Endothelial cell of umbilical vein (primary cell): ENCODE data around the gene OR52A5.

Source experiments
- CTCF ChIP-seq, 2 donors: IDR thresholded peaks; 1 replicate in 1 of 2; 2 replicates in 1 of 2; pipeline ENCODE4 v1.5.1; 2011; ENCODE audit warnings: low read length in 2 of 2, mild to moderate bottlenecking in 2 of 2, moderate library complexity in 2 of 2, control low read depth in 1 of 2, inconsistent platforms in 1 of 2, low read depth in 1 of 2; ENCODE audit not compliant: insufficient read depth in 1 of 2; ENCODE audit errors: extremely low read depth in 1 of 2
- EZH2 ChIP-seq: IDR thresholded peaks from 2 replicates; pipeline ENCODE4 v1.6.1; 2012; ENCODE audit warnings: borderline replicate concordance, low read depth, mild to moderate bottlenecking, moderate library complexity, low read length, inconsistent platforms; ENCODE audit not compliant: severe bottlenecking
- FOS ChIP-seq: IDR thresholded peaks from 2 replicates; pipeline ENCODE4 v1.6.1; 2011; ENCODE audit warnings: mild to moderate bottlenecking, low read length, moderate library complexity, borderline replicate concordance; ENCODE audit not compliant: insufficient read depth
- GATA2 ChIP-seq: IDR thresholded peaks from 2 replicates; pipeline ENCODE4 v1.7.0; 2011; ENCODE audit warnings: low read depth, mild to moderate bottlenecking, moderate library complexity, mixed read lengths, low read length; ENCODE audit not compliant: insufficient read length, insufficient read depth
- JUN ChIP-seq: IDR thresholded peaks from 2 replicates; pipeline ENCODE4 v1.6.1; 2011; ENCODE audit warnings: borderline replicate concordance, low read depth; ENCODE audit not compliant: insufficient read length, insufficient read depth
- MAX ChIP-seq: IDR thresholded peaks from 2 replicates; pipeline ENCODE4 v1.6.1; 2011; ENCODE audit not compliant: insufficient read depth, insufficient read length
- MYC ChIP-seq: IDR thresholded peaks from one replicate; pipeline ENCODE4 v1.6.1; 2011; ENCODE audit warnings: mild to moderate bottlenecking, low read depth, low read length
- POLR2A ChIP-seq: IDR thresholded peaks from 2 replicates; pipeline ENCODE4 v1.6.1; 2012; ENCODE audit warnings: low read depth, mild to moderate bottlenecking, control low read depth, low read length
- POLR2AphosphoS5 ChIP-seq: IDR thresholded peaks from 2 replicates; pipeline ENCODE4 v1.6.1; 2012; ENCODE audit warnings: low read depth, mild to moderate bottlenecking, control low read depth, low read length, moderate library complexity; ENCODE audit not compliant: insufficient read depth

- no peak for TF ChIP-seq CTCF (IDR thresholded peaks at IDR 0.05; ENCODE audit: extremely low read depth in 1 of 2, insufficient read depth in 1 of 2, low read depth in 1 of 2, low read length in 2 of 2)
- TF ChIP-seq MAX: no peak
- TF ChIP-seq POLR2A: no peak
- TF ChIP-seq EZH2: no peak
- no peak for TF ChIP-seq POLR2AphosphoS5
- TF ChIP-seq JUN: no peak
- no peak for TF ChIP-seq GATA2
- TF ChIP-seq MYC: no peak
- no peak for TF ChIP-seq FOS
Observed at GRCh38 chr11:5118893-5119292, 19.3 kb downstream of the OR52A5 start.
